ENCODE results near the gene KANSL2. TPM values are rescaled to one million over a fixed set of nuclear protein-coding genes. Genes with fewer than 3 reads are reported as not detected.
"Not testable (repeated sequence)": the region's sequence is repeated elsewhere in the genome, so short reads cannot be mapped to it uniquely, and the experiment has no call there.

The KANSL2 gene
- total RNA-seq, 2 donors from 2014 or later, result 16.9 to 19.9 TPM

DNA sequence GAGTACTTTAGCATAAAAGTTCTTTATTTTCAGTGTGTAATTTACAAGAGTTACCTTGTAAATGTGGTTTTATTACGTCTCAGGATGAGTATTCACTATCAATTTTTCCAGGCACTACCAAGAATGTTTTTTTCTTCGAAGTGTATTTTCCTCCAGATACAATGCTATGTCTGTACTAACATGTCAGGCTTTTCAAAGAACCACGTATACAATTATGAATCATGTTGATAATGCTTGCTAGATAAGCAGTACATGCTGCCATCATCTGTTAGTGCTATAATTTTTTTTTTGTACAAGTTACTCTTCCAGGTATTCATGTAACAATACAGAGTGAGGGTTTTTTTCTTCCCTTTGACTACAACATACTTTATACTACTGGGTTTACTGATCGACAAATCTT is 5.6 kb upstream of the KANSL2 start:
- intact Hi-C loops (cut with DNase I, micrococcal nuclease), result no loop called here
- no peak for ATAC-seq
- DNase-seq, result no peak

- intact Hi-C loops (cut with DNase I, micrococcal nuclease), result no loop called here
- DNase-seq (no peak), ATAC-seq (no peak)
Measured at GRCh38 chr12:48686615-48687334, 4.7 kb upstream of the KANSL2 start.

DNA sequence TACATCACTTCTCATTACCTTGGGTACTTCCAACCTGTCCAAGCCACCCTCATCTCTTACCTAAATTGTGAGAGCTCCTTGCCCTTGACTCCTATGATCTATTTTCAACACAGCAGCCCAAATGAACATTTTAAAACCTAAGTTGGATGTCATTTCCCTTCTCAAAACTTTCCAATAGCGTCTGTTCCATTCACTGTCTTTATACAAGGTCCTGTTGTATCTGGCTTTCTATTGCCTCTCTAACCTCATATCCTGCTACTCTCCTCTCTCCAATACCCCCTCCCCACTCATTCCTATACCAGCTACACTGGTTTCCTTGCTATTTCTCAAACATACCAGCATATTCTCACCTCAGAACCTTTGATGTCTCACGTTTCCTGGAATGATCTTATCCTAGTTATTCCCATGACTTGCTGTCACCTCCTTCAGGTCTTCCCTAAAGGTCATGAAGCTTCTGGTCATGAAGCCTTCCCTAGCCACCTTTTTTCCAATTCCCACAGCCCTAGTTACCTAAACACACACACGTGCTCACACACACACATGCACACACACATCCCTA is 4.1 kb upstream of the KANSL2 start:
- DNase-seq (no peak), ATAC-seq (no peak)
- intact Hi-C loops (cut with DNase I, micrococcal nuclease), result no loop called here

DNA sequence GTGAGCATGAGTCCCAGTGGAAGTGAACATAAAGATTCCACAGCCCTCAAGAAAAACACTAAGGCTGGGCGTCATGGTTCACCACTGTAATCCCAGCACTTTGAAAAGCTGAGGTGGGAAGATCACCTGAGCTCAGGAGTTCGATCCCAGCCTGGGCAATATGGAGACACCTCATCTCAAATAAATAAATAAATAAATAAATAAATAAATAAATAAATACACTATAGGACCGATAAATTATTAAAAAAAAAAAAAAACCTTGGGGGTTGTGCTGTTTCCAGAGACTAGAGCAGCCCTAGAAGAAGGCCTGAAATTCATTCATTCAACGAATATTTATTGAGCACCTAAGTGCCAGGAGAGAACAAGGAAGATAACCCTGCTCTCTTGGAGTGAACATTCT is 1.5 kb upstream of the KANSL2 start:
- ATAC-seq (no peak), DNase-seq (no peak)
- intact Hi-C loops (cut with DNase I, micrococcal nuclease), result no loop called here

DNA sequence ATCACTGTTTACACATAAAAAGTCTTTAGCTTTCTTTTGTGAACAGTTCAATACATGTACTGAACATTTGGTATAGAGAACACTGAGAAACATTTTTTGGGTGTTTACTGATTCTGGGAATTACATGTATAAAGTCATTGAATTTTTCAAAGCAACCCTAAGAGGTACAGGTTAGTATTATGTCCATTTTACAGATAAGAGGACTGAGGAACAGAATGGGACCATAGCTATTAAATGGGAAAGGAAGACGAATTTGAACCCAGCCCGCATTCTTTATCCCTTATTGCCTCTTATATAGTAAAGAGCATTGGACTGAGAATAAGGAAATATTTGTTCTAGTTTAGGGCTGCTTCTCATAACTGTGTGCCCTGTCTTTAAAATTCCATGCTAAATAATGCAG is 889 bp upstream of the KANSL2 start:
- intact Hi-C loops (cut with DNase I, micrococcal nuclease), result no loop called here
- no peak for DNase-seq
- no peak for ATAC-seq

- intact Hi-C loops (cut with DNase I, micrococcal nuclease); ATAC-seq; DNase-seq: not testable (repeated sequence)
Measured at GRCh38 chr12:48682533-48682905, 481 bp upstream of the KANSL2 start.

DNA sequence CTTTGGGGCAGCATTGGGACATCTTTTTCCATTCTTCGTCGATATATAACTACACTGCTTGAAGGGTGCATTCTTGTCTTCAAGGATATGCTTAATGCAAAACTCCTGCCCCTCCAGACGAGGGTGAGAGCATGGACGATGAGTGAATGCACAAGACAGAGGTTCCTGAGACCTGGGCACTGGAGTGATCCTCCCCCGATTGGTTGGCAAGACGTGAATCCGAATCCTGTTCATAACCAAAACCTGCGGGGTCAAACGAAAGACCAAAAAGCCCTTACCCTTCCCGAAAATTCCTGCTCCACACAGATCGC is 684 bp downstream of the KANSL2 start:
- intact Hi-C loops (cut with DNase I, micrococcal nuclease), result no loop called here
- peak; percentile 8 for ATAC-seq

DNA sequence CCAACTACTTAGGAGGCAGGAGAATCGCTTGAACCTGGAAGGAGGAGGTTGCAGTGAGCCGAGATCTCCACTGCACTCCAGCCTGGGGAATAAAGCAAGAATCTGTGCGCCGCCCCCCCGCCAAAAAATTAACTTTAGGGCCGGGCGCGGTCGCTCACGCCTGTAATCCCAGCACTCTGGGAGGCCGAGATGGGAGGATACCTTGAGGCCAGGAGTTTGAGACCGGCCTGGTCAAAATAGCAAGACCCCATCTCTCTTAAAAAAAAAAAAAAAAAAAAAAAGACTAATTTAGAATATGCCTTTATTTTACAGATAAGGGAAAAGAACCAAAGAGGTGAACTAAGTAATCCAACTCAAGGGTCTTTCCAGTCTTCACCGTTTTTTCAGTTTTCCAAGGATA is 1.2 kb downstream of the KANSL2 start:
- DNase-seq (peak in 1 of 2 donors; percentile 12), ATAC-seq (no peak)
- intact Hi-C loops (cut with DNase I, micrococcal nuclease), result no loop called here

More for the DNA sequence above, 684 bp downstream of the KANSL2 start:
- no peak for DNase-seq

DNA sequence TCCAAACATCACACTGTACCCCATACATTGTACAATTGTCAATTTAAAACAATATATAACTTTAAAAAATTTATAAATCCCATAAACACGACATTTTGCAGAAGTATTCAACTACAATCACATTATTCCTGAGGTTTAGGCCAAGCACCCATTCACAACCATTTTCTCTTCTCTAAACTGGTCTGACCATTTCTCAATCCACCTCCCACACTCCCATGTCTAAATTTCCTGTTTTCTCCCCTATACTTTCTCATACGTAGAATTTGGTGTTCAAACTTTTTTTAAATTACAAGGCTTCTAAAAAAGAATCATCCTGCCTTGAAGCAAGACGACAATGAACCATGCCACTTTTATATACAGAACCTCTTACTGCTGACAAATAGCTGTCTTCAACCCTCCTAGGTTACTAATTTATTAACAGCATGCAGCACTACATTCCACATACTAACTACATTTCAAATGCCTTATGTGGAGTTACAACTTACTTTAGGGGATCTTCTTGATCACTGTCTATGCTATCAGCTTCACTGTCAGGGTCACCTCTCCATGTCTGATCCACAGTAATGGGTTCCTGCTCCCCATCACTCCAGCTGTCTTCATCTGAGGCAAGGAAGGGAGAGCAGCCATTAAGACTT is 3.4 kb downstream of the KANSL2 start:
- intact Hi-C loops (cut with DNase I, micrococcal nuclease), result no loop called here
- ATAC-seq, result no peak

DNA sequence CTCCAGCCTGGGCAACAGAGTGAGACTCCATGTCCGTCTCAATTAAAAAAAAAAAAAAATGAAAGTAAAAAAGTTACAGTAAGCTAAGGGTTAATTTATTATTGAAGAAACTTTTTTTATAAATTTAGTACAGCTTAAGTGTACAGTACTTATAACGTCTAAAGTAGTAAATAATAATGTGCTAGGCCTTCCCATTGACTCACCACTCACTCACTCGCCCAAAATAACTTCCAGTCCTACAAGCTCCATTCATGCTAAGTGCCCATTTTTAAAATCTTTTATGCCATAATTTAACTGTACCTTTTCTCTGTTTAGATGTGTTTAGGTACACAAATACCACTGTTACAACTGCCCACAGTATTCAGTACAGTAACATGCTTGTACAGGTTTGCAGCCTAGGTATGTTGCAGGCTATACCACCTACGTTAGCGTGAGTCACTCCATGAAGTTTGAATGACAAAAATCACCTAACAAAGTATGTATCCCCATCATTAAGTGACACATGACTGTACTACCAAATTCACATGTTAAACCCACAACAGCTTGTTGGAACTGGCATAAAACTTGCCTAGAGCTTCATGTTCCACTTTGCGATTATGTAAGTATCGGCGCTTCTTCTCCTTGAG is 10.7 kb downstream of the KANSL2 start:
- no peak for ATAC-seq
- DNase-seq, result no peak
- intact Hi-C loops (cut with DNase I, micrococcal nuclease), result no loop called here

More for the DNA sequence above, 3.4 kb downstream of the KANSL2 start:
- no peak for DNase-seq

DNA sequence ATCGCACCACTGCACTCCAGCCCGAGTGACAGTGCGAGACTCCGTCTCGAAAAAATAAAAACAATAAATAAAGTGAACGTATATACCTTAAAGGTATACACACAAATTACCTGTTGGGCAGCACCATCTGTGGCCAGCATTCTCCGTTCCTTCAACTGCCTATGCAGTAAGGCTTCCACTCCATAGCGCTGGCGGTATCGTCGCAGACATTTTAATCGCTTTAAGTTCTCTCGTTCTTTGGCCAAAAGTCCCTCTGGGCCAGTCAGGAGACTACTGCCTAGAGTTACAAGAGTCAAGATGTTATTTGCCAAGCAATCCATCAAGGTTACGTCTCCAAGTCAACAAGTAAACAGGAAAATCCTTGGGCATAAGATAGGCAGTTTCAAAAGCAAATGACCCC is 13.0 kb downstream of the KANSL2 start:
- DNase-seq (no peak), ATAC-seq (no peak)
- intact Hi-C loops (cut with DNase I, micrococcal nuclease), result no loop called here

DNA sequence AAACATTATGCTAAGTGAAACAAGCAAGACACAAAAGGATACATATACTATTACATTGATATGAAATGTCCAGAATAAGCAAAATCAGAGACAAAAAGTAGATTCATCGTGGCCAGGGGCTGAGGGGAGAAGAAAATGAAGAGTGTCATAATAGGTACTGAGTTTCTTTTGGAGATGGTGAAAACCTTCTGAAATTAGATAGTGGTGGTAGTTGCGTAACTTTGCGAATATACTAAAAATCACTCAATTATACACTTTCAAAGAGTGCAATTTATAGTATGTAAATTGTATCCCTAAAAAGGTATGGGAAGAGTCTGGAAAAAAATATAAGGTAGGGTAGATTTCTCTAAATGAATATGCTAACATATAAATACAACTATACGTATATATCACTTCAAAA is 22.2 kb downstream of the KANSL2 start:
- DNase-seq, result no peak

DNA sequence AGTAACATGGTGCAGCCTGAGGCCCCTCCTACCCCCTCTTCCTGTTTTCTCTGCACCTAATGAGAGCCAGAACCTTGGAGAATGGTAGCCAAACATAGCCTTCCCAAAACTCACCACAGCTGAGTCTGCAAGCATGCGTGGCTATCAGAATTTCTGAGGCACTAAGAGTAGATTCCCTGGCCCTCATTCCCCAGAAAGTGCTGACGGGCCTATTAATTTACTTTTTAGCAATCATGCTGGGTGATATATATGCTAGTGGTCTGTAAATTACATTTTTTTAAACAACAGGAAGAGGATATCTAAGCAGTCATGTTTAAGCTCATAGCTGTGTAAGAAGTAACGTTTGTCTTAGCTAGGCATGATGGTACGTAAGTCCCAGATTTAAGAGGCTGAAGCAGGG is 30.4 kb downstream of the KANSL2 start:
- ATAC-seq (no peak), DNase-seq (no peak)
- intact Hi-C loops (cut with DNase I, micrococcal nuclease), result no loop called here

More for the DNA sequence above, 22.2 kb downstream of the KANSL2 start:
- intact Hi-C loops (cut with DNase I, micrococcal nuclease), result no loop called here
- no peak for ATAC-seq

GRCh38 chr12:48645354-48645753 is 36.7 kb downstream of the KANSL2 start:
- DNase-seq; ATAC-seq; intact Hi-C loops (cut with DNase I, micrococcal nuclease): not testable (repeated sequence)

DNA sequence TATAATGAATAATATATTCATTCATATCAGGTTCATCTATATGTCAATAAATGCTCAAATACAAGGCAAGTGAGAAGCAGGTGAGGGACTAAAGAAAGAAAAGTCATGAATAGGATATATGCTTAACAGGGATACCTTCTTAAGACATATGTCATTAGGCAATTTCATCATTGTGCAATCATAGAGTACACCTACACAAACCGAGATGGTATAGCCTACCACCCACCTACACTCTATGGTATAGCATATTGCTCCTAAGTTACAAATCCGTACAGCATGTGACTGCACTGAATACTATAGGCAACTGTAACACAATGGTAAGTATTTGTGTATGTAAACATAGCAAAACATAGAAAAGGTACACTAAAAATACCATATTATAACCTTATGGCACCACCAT is 39.0 kb downstream of the KANSL2 start:
- no peak for ATAC-seq
- no peak for DNase-seq
- intact Hi-C loops (cut with DNase I, micrococcal nuclease), result no loop called here

DNA sequence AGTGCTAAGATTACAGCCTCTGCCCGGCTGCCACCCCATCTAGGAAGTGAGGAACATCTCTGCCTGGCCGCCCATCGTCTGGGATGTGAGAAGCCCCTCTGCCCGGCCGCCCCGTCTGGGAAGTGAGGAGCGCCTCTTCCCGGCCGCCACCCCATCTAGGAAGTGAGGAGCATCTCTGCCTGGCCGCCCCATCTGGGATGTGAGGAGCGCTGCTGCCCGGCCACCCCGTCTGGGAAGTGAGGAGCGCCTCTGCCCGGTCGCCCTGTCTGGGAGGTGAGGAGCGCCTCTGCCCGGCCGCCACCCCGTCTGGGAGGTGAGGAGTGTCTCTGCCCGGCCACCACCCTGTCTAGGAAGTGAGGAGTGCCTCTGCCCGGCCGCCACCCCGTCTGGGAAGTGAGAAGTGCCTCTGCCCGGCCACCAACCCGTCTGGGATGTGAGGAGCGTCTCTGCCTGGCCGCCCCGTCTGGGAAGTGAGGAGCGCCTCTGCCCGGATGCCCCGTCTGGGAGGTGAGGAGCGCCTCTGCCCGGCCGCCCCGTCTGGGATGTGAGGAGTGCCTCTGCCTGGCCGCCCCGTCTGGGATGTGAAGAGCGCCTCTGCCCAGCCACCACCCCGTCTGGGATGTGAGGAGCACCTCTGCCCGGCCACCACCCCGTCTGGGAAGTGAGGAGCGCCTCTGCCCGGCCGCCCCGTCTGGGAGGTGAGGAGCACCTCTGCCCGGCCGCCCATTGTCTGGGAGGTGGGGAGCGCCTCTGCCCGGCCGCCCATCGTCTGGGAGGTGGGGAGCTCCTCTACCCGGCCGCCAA is 40.1 kb downstream of the KANSL2 start:
- DNase-seq; intact Hi-C loops (cut with DNase I, micrococcal nuclease): not testable (repeated sequence)

DNA sequence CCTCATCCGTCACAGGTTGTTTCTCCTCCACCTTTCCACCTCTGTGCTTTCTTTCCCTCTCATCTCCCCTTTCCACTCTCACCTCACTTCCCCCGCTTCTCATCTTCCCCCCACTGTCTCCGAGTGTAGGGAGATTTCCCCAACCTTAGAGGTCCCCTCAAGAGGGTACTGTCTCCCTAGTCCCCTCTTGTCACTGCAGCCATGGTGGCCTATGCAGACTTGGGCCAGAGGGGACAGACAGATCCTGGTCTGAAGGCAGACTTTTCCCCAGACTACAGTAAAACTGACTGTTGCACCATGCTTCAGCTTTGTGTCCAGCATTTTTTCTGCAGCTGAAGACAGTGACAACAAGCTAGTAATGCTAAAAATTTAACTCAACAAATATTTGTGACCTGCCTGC is 41.2 kb downstream of the KANSL2 start:
- DNase-seq (no peak), ATAC-seq (no peak)
- intact Hi-C loops (cut with DNase I, micrococcal nuclease), result no loop called here

More for the DNA sequence above, 40.1 kb downstream of the KANSL2 start:
- not testable (repeated sequence) for ATAC-seq

DNA sequence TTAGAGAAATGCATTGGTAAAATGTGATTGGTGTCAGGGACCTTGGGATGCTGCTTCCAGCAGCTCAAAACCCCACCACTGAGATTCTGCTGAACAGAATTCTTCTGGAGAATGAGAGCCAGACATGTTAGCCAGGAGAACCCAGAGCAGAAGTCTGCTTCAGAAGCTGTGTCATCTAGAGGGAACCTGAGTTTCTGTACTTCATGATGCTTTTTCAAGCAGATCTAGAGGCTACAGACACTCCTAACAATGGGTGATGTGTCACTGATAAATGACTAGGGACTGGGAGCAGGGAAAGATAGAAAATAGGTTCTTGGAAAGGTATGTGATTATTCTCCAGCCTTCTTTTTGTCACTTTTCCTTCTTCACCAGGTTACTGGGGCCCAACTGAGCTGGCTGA is 41.6 kb downstream of the KANSL2 start:
- ATAC-seq (no peak), DNase-seq (no peak)
- intact Hi-C loops (cut with DNase I, micrococcal nuclease), result no loop called here

DNA sequence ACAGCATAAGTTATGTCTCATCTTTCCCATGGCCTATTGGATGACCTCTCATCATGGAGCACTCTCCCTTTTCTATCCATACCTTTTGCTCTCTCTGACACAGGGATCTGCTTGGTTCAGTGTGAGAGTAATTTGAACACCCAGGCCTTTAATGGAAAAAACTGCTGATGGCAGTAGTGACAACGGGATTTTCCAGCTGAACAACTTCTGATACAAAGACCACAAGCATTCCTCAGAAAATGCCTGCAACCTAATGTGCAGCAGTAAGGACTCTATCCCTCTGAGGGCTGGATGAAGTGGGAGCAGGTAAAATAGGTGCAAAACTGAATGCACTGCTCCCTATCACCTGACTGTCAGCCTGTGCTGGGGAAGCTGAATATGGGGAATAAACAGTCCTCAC is 51.0 kb downstream of the KANSL2 start:
- intact Hi-C loops (cut with DNase I, micrococcal nuclease), result no loop called here
- ATAC-seq (no peak), DNase-seq (no peak)
